NOMO-1 treated with dmso at 0.1 percent for 144 hours (cell line): ENCODE measurements around the gene CNTN5.
"Not testable (repeated sequence)": the region's sequence is repeated elsewhere in the genome, so short reads cannot be mapped to it uniquely, and the experiment has no call there.

Experiments used
- DNase-seq: peaks from one replicate; lab custom pipeline; 2025; ENCODE audit not compliant: unreplicated experiment; lab: John Stamatoyannopoulos, UW

The CNTN5 gene

DNA sequence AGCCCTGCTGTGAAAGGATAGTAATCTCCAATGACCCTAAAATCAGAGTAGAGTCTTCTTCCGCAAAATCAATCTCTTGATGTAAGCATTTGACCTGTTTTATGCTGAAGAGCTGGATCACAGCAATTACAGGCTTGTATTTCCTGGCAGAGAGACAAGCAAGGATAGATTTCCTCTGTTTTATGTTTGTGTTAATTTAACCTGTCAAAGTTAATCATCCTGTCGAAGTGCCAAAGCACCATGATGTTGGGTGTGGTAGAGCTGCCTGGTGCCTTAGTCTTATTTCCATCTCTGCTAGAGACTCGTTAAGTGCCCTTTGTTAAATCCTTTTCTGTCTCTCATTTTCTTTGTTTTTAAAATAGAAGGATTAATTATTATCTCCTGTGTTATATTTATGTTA lies 248.1 kb downstream of the CNTN5 start:
- DNase-seq: no peak

DNA sequence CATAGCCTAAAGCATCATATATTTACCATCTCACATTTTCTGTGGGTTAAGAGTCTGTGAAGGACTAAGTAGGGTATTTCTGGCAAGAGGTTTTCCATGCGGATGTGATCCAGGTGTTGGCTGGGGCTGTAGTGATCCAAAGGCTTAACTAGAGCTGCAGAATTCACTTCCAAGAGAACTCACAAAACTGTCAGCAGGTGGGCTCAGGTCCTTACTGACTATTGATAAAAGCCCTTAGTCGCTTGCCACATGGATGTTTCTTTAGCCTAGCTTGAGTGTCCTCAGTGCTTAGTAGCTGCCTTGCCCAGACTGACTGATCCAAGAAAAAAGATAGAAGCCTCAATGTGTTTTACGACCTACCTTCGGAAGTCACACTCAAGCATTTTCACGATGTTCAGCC lies 250.8 kb downstream of the CNTN5 start:
- no peak for DNase-seq

DNA sequence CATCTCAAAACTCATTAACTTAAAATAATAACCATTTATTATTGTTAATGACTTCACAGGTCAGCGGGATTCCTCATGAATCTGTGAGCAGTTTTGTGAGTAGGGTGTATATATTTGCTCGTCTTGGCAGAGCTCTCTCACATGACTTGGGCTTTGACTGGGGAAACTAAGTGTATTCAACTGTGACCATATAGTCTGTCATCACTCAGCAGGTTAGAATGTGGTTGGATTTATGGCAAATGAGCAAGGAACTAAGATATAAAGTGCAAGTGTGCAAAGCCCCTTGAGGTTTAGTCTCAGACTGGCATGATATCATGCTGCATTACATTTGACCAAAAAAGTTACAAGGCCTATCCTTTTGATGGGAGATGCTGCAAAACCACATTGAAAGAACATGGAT lies 254.8 kb downstream of the CNTN5 start:
- DNase-seq: no peak

DNA sequence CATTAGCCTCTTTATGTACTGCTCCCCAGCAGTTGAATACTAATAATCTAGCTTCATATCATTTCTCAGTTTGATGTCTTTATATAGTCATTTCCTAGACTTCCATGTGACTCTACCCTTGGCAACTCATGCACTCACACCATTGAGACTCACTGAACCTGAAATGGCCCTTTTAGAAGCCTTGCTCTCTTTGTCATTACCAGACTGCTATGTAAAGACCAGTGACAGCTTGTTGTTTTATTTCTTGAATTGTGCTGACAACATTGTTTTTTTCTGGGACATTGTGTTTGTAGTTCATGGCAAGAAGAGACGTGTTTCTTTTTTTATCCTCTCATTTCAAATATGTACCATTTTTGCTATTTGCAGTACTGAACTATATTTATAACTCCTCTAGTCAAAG lies 256.5 kb downstream of the CNTN5 start:
- no peak for DNase-seq

DNA sequence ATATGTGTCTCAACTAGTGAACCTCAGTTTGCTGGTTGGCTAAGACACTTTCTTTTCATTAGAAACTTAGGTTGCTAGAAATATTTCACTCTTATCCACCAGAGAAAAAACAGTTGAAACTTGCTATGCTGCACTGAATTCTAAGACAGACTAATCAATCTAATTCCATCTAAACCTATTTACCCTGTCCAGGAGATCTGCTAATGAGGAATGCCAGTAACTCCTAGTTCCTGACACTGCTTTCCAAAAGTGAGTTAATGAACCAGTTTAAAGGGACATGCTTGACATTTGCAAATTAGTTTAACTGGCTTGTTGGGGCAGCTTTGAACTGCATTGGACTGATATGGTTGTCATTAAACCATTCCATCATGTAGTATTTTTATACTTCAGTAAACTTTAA lies 258.5 kb downstream of the CNTN5 start:
- no peak for DNase-seq

DNA sequence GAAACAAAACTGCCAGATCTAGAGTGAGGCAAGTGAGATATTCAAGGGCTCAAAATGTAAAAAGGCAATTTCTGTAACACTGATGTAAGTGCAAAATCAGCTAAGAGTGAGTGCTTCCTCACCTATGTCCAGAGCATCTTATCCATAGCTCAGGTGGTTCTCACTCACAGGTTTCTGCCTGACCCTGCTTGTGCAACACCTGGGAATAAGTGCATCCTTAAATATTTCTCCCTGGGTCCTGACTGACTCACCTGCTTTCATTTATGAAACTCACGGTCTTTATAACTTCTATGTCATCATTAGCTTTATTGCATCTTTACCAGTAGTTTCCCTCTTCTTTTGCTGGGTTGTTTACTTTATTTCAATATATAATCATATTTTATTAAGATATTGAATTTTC lies 260.6 kb downstream of the CNTN5 start:
- DNase-seq: no peak

DNA sequence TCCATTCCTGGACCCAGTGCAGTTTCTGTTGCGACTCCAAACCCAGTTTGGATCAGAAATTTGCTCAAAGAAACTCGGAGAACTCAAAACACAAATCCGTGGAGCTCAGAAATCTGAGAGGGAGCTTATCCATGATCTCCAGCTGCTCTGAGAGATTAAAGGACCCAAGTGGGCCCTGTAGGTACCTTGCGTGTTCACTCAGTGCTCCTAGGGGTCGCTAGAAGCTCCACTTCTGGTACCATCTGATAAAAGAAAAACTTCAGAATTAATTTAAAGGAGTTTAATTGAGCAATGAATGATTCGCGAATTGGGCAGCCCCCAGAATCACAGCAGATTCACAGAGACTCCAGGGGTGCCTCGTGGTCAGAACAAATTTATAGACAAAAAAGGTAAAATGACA lies 277.2 kb downstream of the CNTN5 start:
- DNase-seq: not testable (repeated sequence)

DNA sequence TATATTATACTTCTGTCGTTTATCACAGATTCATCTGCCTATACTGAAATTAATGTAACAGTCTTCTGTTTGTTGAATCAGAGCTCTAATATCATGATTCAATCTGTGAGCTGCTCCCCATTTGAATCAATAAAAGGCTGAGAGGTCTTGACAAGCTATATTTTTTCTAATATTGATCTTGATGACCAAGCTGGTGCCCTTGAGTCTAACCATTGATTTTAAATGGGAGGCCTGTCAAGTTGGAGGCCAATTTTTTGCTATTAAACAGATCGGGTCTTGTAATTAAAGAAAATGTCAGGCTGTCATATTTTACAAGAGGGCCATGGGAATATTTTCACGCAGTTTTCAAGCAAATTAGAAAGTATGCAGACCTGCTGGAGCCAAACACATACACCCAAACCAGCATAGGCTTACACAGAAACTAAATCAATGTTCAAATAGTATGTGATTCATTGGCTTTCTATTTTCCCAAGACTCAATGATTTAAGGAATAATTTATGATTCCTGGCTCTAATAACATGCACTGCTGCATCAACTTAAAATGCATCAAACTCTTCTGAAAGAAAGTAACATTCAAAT lies 286.9 kb downstream of the CNTN5 start:
- no peak for DNase-seq

DNA sequence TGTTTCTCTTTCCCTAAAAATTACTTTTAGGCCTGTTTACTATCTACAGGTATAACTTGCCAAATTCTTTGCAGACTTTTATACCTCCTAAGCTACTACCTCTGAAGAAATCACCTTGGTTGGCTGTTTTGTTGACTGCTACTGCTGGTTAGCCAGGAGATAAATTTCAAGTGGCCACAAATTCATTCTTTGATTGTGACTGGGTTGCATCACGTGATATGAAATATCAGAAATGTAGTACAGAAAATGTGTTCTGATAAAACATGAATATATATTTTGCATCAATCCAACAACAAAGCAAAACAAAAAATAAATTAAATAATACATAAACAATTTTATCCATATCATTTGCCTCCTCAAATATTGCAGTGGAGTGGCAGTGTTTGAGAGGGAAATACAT lies 291.1 kb downstream of the CNTN5 start:
- DNase-seq: no peak

DNA sequence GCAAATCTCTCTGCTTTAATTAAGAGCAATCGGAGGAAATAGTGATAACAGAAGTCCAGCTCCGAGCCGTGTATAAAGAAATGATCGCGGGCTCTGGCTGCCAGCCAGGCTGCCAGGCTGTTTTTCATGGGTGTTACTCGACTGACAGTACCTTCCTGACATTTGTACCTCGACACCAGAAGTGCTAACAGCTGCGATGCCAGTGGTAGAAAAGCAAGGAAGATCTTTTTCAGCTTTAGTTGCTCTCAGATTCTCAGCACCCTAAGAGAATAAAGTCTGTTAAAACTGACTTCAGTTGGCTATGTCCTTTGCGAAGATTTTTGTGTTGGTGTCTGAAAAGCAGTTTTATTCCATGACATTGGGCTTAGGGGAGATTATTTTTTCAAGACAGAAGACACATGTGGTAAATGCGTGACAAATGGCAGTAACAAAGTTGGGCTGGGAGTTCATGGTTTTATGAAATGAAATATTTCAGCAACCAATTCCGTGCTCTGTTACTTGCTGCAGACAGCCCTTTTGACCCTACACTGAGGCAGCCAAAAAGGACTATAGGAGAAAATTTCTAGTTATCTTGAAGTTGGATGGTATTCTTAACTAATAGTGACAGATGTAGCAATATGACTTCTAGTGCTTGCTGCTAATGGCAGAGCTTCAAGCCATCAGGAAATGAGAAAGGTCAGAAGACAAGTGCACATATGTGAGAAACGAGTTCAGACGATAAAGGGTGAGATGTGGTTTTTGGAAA lies 296.2 kb downstream of the CNTN5 start:
- DNase-seq: no peak

DNA sequence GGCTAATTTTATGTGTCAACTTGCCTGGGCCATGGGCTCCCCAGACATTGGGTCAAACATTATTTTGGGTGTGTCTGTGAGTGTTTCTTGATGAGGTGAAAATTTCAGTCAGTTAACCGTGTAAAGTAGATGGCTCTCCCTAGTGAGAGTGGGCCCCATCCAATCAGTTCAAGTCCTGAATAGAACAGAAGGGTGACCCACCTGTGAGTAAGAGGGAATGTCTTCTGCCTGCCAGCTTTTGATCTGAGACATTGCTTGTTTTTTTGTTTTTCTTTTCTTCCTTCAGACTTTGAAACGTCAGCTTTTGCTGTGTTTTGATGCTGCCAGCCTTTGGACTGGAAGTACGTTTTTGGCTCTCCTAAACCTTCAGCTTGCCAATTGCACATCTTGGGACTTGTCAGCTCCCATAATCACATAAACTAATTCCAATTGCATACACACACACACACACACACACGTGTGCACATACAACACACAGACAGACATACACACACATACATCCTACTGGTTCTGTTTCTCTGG lies 300.1 kb downstream of the CNTN5 start:
- DNase-seq: no peak

DNA sequence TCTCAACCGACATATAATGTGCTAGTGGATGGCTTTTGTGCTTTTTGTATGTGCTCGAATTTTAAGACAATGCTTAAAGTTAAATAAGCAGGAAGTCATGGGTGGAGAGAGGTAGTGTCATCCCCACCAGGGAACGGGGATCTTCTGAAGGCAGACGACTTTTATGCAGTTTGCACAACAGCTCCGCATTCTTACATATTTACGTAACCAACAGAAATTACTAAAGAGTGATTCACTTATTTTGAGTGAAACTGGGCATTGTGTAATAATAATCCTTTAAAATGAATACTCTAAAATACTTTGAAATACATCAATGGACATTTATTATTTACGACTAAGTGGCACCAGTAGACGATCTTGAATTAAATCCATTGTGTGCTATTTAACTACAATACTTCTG lies 305.1 kb downstream of the CNTN5 start:
- DNase-seq: peak; percentile 58

DNA sequence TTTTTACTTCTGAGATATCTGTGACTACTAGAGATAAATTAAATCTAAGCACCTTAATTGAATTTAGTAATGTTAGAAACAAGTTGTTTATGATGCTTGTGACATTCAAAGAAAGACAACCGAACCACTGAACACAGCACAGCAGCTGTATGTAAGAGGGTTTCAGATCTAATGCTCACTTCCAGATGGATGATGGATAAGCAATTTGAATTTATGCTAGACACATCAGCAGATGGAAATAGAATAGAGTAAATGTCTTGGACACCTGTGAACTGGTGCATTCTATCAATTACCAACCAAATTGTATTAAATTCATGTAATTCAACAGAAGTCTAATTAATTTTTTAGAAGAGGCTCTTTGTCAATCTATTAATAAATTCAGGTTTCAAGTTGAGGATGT lies 306.3 kb downstream of the CNTN5 start:
- no peak for DNase-seq

DNA sequence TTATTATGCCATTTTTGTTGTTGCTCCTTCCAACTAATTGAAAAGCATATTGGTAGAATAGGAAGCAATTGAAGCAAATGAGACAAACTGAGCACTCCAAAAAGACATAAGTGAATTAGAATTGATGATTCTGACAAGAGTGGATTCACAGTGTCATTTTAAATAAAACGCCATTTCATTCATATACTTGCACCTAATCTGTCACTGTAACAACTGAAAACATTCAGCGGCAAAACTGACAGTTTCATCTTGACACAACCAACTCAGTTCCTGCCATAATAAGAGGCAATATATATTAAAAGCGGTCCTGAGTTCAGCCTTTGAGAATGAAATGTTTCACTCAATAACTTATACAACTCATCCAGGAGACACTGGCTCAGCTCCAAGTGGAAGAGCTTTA lies 306.8 kb downstream of the CNTN5 start:
- no peak for DNase-seq

DNA sequence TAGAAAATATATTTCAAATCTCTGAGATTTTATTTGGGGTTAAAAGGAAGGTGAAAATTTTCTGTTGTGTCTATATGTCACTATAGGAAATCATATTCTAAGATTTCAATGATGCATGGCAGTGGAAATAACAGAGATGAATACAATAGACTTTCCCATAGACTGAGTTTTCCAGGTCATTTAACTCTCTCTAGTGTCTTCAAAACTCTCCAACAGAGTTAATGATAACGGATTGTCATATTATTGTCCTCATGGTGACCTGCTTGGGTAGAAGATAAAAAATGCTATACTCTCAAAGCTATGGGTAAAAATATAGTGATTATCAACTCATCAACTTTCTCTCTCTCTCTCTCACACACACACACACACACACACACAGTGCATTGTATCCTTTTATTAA lies 312.9 kb downstream of the CNTN5 start:
- no peak for DNase-seq

DNA sequence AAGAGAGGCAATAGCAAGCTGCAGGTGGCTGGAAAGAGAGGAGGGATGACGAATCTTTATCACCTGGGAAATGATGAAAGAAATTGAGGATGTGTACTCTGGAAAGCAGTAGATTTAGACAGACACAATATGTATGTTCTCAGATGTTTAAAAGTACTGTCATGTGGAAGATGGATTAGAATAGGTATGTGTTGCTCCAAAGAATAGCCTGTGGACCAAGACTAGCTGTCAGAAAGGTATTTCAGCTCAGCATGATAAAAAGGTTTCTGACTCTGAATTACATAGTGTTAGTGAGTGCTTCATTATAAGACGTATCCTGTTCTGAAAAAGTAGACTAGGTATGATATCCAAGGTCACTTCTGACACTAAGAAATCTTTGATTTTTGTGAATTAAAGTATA lies 322.4 kb downstream of the CNTN5 start:
- DNase-seq: no peak

DNA sequence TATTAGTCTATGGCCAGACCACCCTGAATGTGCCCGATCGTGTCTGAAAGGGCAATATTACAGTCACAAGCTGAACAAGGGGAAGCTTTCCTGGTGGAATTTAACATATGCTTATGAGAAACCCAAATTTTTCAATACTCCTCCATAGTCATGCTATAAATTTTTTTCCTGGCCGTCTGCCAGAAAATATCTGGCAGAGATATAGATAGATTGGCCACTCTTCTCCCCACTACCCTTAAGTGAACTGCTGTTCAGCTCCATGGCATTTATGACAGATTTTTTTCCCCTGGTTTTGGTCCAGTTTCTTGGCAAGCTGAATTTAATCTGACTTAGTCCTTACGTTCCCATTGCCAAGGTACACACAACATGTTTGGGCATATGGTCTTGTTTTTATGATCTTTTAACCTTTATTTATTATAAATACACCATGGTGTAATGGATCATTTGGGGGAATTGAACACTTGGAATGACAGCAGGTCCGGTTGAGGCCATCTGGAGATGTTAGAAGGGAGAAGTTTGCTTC lies 328.5 kb downstream of the CNTN5 start:
- DNase-seq: no peak

DNA sequence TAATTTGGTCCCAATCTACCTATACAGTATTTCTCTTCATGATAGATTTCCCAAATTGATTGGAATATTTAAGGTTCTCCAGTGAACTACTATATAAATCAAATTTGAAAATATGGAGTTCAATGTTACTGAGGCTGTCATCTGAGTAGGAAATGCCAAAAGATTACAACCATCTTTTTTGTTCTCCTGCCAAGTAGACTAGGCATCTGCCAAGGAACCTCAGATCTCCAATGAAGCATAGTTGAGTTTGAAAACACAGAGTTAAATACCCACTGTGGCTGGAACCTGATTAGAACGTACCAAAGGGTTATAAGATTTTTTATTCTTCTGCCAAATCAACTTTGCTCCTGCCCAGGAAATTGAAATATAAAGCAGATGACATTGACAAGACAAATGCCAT lies 330.9 kb downstream of the CNTN5 start:
- DNase-seq: no peak

DNA sequence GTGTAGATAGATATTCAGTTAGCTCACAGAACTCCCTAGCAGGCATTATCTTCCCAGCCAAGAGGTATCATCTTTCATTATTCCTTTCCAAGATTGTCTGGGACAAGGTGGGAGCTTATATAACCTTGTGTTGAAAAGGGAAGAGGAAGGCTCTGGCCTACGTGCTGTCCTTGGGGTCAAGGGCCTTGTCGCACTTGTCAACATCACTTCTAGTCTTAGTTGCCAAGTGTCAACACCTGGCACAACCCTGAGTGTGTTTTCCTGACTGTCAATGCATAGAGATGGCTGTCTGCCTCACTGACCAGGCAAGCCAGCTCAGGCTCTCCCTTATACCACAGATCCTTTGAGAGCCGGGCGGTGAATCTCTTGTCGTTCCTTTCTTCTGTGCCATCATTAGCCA lies 331.9 kb downstream of the CNTN5 start:
- no peak for DNase-seq

DNA sequence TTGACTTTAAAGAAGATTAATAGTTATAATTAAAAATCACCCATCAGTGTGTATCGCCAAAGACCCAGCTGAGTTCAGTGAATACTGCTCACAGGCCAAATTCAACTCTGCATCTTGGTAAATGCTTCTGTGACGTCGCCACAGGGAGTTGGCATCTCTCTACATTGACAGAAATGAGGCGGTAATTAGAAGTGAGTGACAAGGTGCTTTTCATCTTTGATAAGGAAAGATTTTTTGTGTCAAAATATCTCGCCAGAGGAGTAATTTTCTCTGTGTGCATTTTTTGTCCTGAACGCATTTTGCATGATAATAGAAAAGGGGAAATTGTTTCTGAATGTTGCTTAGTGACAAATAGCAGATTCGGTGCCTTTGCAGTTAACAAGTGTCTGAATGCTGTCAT lies 345.8 kb downstream of the CNTN5 start:
- no peak for DNase-seq

DNA sequence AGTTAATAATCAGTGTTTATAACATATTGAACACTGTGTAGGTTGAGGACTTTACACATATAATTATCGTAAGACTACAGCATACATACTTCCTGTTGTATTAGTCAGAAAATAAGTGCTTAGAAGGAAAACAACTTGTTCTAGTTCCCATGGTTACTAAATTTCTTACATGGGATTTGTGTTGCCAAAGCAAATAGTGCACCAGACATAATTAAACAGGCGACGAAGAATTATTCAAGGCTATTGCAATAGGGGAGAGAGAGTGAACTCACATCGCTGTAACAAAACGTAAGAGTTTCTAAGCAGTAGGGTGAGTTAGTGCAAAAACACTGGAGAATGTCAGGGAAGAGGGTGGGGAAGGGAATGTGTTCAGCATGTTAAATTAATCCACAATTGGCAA lies 347.8 kb downstream of the CNTN5 start:
- no peak for DNase-seq

DNA sequence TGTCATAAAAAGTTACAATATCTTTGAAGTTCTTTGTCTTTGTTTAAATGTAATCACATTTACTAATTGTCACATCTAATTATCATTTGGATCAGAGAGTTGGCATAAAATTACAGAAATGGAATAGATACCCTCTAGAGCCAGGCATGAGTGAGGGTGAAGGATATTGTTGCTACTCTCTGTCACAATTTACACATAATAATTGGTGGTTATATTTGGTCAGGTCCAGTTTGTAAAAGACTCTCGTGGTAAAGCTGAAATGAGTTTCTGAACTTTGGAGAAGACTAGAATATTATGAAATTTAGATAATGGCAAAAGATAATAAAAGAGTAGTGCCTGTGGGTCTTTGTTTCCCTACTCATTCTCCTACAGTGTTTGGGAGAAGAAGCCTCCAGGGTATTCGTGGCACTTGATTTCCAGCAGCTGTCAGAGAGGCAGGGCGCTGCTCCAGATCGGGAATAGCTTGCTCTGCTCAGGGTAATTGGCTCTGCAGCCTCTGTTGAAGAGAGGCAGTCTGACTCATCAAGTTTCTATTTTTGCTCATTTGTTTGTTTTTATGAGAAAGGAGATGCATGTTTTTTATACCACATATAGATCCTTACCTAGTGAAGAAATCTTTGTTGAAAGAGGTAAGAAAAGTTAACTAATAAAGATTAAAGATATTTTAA lies 349.9 kb downstream of the CNTN5 start:
- DNase-seq: no peak
